OCI-LY3 (cell line): Measurements from ENCODE around the gene FAM20B.

Experiments used
- CTCF ChIP-seq: fragments of 200-600, 300-600 bp; sonication (generic); IDR thresholded peaks from 2 replicates; pipeline ENCODE4 v1.5.1; 2014; ENCODE audit warnings: antibody characterized with exemption, low read length, low read depth
- EZH2phosphoT487 ChIP-seq: fragments of 200-600 bp; shearing (Covaris generic); IDR thresholded peaks from 2 replicates; pipeline ENCODE4 v1.6.1; 2018; ENCODE audit warnings: antibody characterized with exemption, mixed run types, low read depth

- TF ChIP-seq CTCF (no peak), EZH2phosphoT487 (no peak)
Measured at GRCh38 chr1:179124873-179125272, 99.2 kb downstream of the FAM20B start.
